Measurements from ENCODE around the gene SARDH.

- no peak for TF ChIP-seq CTCF (IDR thresholded peaks at IDR 0.05)
- no peak for TF ChIP-seq POLR2A (IDR thresholded peaks at IDR 0.05)
Observed at GRCh38 chr9:133732639-133733408, 5.3 kb downstream of the SARDH start.
